Midbrain (tissue), 1 donor: ENCODE measurements around the gene C13orf42.

Experiments used
- DNase-seq: peaks from one replicate; lab custom pipeline; 2025; lab: John Stamatoyannopoulos, UW

The C13orf42 gene

GRCh38 chr13:51111174-51111573, at the start of gene C13orf42:
Gene C13orf42, minus strand, starts transcription at chr13:51111274. Its CDS starts 65 bp downstream, at chr13:51111209.
- no peak for DNase-seq

DNA sequence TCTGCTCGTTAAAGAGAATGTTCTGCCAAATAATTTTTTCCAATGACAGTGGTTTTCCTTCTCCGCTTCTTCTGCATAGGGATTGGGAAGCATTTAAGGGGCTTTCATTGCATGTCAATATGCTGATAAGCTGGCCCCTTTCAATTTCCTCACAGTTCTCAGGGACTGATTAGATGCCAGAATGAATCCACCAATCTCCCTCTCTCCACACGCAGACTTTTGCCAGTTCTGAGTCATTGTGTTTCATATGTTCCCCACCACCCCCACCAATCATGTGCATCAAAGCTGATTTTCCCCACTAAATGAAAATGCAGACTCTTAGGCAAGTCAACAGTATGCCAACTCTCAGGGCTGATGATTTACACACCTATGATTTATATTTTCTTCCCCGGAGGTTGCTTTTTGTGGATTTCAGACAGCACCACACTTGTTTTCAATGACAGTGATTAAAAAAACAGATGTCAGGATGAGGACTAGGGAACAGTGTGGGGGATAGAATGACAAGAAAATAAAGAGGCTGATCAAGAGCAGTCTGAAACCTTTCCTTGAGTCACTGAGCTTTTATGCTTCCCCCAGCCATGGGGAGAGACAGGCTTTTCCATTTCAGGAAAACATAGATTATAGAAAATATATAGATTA, 47.9 kb upstream of the C13orf42 start:
- DNase-seq = no peak

DNA sequence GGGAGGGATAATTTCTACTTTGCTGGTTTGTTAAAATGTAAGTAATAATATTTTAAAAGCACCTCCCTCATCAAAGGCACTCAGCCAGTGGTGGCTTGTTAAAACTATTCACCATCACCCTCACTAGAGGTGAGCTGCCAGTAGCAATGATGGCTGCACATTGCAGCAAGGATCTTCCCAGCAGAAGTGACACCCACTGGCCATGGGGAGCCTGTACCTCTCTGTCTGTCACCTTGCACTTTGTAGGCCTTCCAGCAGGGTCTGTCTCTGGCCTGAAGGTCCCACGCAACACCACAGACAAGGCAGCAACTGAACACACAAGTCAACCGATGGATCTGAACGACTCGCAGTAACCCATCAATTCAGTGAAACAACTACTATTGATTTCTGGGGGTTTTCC, 47.3 kb upstream of the C13orf42 start:
- DNase-seq = no peak

DNA sequence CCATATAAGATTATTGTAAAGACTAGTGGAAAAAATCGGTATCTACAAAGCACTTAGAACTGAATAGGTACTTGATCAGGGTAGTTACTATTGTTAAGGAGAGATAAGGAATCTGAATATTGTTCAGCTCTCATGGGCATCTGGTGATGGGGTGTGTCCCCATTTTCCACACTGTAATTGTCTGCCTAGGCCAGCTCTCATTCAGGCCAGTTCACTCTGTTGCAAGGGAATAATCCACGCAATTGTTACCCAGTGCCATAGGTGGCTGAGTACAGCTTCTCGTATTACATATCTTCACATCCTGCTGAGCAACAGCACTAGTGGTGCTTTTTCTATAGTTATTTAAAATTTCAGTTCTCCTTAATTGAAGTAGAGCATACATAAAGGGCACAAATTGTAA, 45.6 kb upstream of the C13orf42 start:
- no peak for DNase-seq

GRCh38 chr13:51155776-51156515, 44.9 kb upstream of the C13orf42 start:
- DNase-seq = no peak

- DNase-seq = no peak
Observed at GRCh38 chr13:51155161-51155560, 44.1 kb upstream of the C13orf42 start.

DNA sequence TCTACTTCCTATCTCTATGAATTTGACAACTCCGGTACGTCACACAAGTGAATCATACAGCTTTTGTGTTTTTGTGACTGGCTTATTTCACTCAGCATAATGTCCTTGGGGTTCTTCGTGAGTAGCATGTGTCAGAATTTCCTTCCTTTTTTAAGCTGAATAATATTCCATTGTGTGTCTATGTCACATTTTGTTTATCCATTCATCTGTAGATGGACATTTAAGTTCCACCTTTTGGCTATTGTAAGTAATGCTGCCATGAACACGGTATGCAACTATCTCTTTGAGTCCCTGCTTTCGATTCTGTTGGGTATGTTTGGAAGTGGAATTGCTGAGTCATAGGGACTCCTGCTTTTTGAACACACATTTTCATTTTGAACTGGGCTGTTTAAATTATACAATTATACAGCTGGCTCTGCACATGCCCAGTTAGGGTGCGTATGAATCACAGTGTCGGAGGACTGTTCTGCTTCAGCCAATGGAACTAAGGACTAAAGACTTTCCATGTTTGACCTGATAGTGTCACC, 43.0 kb upstream of the C13orf42 start:
- no peak for DNase-seq

GRCh38 chr13:51153527-51153926, 42.5 kb upstream of the C13orf42 start:
- no peak for DNase-seq

- no peak for DNase-seq
Observed at GRCh38 chr13:51152701-51153100, 41.6 kb upstream of the C13orf42 start.

GRCh38 chr13:51151463-51151862, 40.4 kb upstream of the C13orf42 start:
- DNase-seq = no peak

DNA sequence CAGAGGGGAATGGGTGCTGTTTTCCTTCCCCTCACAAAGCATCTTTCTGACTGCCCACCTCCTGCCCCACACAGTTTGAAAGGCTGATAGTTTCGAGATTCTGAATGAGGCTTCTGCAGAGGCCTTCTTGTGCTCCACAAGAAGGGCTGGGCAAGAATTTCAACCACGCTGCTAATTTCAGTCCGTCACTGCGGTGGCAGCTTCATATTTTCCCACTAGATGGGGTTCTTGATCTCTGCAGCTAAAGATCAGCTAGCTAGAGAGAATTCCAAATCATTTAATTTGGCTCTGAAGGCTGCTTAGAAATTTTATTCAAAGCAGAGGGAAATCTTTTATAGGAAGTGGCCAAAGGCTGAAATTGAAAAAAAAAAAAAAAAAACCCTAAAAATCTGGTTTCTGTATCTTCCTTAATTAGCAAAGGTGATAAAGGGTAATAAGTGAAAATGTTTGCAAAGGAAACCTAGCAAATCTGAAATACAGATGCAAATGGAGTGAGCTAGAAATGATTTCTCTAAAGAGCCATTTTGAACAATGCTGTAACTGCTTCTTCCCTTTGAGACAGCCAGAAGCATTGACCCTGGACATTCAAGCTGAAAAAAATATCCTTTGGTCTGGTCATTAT, 38.0 kb upstream of the C13orf42 start:
- peak; percentile 79 for DNase-seq

DNA sequence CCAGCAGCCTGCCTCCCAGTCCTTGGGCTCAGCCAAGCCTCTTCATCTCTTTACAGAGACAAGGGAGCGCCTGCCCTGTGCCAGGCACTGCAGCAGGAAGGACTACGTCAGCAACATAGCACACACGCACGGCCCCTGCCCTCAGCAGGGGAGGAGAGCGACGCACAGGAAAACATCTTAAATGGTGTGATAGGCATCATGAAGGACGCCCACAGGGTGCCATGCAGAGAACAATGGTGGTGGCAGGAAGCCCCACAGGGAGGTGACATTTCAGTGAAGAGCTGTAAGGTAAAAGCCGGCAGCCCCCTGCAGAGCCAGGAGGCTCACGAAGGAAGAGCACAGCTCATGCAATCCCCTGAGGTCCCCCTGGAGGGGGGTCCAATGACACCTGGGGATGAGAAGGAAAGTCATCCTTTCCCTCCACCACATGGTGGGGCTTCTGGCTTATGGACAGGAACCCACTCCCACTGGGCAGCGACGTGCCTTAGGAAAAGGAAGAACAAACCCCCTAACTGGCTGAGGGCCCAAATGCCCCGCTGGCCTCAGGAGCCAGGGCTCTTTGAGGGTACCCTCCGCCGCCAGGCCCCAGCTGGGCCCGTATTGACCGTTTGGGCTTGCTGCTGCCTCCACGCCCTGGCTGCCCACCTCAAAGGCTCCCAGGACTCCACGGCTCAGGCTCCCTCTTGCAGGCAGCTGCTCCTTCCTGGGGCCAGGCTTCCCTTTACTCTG, 37.3 kb upstream of the C13orf42 start:
- no peak for DNase-seq

GRCh38 chr13:51147732-51148131, 36.7 kb upstream of the C13orf42 start:
- DNase-seq = no peak

- DNase-seq = no peak
Observed at GRCh38 chr13:51146667-51147066, 35.6 kb upstream of the C13orf42 start.

DNA sequence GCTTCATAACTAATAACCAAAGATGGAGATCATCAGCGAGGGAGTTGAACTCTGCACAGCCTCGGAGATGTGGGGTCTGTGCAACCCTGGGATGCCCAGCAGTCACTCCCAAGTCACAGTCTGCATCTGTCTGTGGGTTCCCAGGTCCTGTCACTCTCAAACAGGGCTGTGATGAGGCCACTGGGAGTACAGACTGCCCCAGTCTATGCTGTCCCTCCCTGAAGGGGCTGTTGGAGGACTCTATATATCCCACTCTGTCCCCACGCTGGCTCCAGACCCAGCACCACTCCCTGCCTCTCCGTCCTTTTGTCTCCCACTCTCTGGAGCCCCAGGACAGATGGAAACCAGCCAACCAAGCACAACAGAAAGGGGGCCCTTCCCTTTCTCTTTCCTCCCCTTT, 26.2 kb upstream of the C13orf42 start:
- no peak for DNase-seq

- no peak for DNase-seq
Observed at GRCh38 chr13:51136276-51136980, 25.4 kb upstream of the C13orf42 start.

DNA sequence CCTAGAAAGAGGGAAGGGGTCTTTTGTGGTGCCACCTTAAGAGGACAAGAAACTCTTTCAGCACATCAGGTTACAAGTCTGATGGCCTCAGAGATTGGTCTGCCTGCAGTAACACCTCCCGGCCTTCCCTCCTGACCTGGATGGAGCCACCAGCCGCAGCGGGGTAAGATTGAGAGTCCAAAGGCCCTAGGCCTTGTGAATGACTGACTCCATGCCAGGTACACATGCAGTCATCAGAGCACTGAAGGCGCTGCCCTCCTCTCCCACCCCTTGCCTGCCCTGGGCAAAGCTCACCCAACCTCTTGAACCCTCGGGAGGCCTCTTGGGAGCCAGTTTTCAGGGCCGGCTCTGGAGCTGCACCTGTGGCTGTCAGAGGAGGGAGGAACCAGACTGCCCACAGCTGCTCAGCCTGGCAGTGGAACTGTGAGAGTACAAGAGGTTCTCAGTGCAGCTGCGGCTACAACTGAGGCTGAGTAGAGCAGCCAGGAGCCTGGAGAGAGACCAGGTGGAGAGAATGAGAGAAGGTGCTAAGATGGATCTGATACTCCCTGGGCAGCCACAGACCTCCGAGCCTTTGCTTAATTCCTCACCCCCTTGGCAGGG, 23.8 kb upstream of the C13orf42 start:
- DNase-seq = no peak

- DNase-seq = no peak
Observed at GRCh38 chr13:51130348-51130747, 19.3 kb upstream of the C13orf42 start.

DNA sequence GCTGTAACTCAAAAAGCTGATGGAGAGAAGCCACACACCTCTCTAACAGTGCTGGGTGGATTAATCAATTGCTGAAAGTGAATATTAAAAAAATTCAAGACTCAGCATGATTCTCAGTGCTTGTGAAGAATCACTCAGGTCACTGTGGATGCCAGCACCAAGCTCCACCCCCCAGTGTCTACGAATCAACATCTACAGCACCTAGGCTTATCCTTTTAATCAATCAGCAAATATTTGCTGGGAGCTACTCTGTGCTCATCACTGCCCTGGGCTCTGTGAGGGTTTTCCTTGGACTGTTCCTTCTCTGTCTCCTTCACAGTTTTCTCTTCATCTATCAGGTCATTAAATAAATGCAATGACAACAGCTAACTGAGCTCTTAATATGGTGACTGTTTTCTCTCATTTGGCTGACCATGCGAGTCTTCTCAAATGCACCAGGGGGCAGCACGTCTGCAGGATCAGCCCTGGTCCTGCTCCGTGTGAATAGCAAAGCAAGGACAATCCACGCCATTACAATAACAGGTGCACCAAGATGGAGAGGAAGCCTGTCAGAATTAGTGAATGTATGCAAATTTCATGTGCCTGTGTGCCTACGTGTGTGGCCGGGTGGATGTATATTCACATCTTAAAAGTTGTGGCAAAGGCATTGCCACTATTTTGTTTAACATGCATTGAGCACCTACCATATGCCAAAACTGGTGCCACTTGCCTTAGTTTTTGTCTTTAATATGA, 14.6 kb upstream of the C13orf42 start:
- DNase-seq = peak; percentile 54

DNA sequence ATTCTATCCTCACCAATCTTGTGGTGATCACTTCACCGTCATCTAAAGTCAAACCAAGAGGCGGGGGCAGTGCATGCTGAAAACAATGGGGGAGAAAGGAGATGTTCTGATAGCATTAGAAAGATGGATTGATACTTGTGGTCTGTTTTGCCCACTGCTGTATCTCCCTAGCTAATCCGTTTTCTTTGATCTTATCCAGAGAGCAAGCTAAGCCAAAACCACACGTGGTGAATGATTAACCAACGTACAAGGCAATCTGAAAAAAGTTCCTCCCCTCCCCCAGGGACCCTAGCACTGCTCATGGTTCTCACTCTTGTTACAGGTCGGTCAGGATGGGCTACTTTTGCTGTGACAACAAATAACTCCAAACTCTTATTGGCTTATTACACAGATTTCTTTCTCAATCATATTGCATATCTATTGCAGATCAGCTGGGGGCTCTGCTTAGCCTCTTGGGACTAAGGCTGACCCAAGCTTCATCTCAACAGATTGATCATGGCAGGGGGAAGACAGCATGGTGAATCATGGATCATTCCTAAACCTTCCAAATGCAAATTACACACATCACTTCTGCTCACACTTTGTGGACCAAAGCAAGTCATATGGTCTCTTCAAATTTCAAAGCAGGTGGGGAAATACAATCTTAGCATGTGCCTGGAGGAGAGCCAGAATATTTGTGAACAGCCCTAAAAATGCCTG, 11.9 kb upstream of the C13orf42 start:
- DNase-seq = no peak
